Head of caudate nucleus (tissue), 42 donors: Measurements from ENCODE around the gene MAD2L2.
A peak's percentile ranks its signal among the peaks of the same experiment; 100 is the strongest.

Experiments
- DNase-seq, 42 donors: peaks; one replicate each; pipeline versions ENCODE4 v3.0.0 to v3.0.0-alpha.2; 2020 to 2021; ENCODE audit warnings: mixed read lengths in 7 of 42
- intact Hi-C: fragments of 100-400 bp; cut with DNase I; formaldehyde crosslinking; loops from one replicate; pipeline ENCODE4 v1.15.0; 2022

Gene MAD2L2

DNA sequence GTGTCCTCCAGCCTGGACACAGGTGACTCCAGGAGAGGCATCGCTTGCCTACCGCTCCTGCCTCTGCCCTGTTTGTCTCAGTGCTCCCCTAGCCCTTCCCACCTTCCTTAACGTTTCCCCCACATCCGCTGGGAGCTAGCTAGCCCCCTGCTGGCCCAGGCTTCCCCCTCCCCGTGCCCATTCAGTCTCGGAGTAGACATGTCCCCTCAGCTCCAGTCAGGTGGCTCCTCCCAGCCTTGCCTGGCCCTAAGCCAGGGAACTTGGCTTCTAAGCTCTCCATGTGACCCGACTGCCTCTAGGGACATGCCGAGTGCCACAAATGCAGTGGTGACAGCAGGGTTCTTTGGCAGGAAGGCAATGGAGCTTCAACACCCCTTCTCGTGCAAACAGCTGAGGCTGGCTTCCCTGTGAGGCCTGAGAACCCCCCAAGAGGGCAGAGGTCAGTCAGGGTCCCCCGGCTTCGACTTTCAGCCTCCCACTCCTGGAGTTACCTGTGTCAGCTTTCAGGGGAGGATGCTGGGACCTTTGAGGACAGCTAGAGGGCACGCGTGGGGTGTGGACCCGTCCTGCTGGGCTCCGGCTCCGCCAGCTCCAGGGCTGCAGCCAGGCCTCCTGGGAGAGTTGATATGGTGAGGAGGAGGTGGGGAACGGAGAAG, 26.8 kb upstream of the MAD2L2 start:
- intact Hi-C loops = no loop called here
- DNase-seq = peak in 4 of 42 donors; percentile 18 to 47 (median 45)

DNA sequence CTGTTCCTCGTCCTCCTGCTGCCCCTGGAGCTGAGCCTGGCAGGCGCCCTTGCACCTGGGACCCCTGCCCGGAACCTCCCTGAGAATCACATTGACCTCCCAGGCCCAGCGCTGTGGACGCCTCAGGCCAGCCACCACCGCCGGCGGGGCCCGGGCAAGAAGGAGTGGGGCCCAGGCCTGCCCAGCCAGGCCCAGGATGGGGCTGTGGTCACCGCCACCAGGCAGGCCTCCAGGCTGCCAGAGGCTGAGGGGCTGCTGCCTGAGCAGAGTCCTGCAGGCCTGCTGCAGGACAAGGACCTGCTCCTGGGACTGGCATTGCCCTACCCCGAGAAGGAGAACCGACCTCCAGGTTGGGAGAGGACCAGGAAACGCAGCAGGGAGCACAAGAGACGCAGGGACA, 25.3 kb upstream of the MAD2L2 start:
- intact Hi-C loops = no loop called here
- DNase-seq = no peak

- no peak for DNase-seq
- intact Hi-C loops = no loop called here
Observed at GRCh38 chr1:11705596-11705995, 24.6 kb upstream of the MAD2L2 start.

DNA sequence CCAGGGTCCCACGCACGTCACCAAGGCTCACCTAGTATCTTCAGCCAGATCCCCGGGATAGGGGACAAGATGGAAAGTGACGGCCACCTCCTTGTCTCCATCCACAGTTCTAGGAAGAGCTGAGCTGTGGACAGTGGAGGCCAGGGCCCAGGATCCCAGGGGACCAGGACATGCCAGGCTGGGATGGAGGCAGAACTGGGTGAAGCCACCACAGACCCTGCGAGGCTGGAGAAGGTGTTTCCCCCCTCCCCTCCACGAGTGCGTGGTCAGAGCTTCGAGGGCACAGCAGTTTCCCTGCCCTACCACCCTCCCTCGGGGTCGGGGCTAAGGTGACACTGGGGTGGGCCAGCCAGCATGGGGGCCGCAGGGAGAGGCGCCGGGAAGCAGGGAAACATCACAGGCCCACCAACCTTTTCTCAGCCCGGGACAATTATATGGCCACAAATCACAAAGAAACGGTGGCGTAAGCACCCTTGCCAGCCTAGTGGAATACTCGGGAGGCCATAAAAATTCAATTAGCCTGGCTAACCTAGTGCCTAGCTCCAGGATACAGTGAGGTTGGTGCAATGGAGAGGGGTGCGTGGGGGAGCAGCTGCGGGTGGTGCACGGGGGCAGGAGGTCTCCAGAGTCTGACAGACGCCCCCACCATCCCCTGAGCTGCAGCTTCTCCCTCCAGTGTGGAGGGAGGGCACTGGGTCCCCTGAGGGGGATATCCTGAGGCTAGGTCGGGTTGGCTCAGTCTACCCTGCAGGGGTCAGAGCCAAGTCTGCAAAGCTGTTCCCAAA, 23.9 kb upstream of the MAD2L2 start:
- intact Hi-C loops = no loop called here
- no peak for DNase-seq

- intact Hi-C loops = no loop called here
- peak in 1 of 42 donors; percentile 14 for DNase-seq
Observed at GRCh38 chr1:11704194-11704529, 23.2 kb upstream of the MAD2L2 start.

DNA sequence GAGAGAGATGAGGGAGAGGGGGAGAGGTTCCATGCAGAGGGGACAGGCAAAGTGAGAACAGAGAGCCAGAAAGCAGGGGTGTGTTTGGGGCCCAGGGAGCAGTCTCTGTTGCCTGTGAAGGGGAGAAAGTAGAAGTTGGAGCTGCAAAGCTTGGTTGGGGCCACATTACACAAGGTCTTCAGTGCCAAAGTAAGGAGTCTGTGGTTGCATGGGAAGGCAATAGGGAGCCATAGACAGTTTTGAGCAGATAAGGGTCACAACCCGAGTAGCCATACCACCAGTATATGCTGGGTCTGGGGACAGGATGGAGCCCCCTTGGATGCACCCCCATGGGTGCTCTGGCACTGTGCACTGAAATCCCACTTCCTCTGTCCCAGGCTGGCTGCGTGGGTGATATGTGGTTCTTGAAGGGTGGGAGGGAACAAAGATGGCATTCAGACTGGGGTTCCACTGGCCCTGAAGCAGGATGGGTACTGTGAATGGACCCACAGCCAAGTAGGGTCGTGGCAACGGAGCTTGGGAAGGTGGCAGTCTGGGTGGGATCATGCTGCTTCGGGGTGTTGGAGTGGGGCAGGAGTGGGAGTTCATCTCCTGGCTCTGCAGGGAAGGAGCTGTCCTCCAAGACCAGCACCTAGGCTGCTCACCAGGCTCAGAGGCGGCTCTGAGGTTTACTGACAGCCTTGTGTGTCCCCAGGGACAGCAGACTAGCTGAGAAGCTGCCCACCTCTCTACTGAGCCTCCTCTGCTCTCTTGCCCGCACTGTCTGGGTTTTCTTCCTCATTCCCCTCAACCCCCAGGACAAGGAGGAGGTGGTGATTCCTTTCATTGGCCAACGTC, 22.6 kb upstream of the MAD2L2 start:
- no peak for DNase-seq
- intact Hi-C loops = no loop called here

DNA sequence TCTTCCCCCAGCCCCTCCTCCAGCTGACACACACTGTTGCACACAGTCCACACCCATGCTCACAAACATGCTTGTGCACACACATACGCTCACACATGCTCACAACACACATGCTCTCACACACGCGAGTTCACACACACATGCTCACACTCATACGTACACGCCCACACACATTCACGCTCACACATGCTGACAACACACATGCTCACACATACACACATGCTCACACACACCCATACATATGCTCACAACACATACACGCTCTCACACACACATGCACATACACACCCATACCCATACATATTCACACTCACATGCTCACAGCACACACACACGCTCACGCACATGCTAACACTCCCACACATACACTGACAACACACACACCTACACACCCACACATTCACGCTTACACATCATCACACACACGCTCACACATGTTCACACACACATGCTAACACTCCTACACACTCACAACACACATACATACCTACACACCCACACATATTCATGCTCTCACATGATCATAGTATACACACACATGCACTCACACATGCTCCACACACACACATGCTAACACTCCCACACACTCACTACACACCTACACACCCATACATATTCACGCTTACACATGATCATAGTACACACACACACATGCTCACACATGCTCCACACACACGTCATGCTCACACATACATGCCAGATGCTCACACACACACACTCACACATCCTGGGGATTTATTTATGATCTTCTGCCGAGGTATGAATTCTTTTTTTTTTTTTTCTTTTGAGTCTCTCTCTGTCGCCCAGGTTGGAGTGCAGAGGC, 21.2 kb upstream of the MAD2L2 start:
- DNase-seq = no peak
- intact Hi-C loops = no loop called here

DNA sequence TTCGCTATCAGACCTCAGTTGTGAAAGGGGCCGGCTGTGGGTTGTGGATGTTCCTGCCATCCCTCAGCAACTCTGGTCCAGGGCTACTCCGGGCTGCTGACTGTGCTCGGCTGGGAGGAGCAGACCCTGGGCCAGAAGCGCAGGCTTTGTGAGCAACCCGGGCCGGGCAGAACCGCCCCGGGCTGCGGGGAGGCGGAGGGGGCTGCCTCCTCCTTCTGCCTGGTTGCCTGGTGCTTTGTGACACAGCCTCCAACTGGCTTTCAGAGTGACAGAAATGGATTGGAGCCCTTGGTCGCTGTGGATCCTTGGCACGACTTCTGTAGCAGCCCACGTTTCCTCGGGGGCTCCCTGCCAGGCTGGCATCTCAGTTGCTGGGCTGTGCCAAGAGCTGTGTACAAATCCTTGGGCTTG, 20.6 kb upstream of the MAD2L2 start:
- intact Hi-C loops = no loop called here
- peak; percentile 49 to 91 (median 76) for DNase-seq

- intact Hi-C loops = no loop called here
- peak in 1 of 42 donors; percentile 11 for DNase-seq
Observed at GRCh38 chr1:11700601-11701467, 19.9 kb upstream of the MAD2L2 start.

DNA sequence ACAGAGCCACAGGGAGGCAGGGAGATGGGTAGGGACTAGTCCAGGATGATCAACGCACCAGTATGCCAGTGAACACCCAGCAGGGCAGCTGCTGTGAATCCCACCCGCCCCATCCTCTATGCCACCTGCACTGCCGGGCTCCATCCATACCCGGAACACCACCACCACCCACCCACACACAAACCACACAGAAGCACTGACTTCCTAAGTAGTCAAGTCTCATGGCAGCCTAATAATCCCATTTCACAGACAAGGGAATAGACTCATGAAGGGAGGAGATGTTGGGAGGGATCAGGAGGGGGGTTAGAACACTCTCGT, 16.9 kb upstream of the MAD2L2 start:
- no peak for DNase-seq
- intact Hi-C loops = no loop called here

DNA sequence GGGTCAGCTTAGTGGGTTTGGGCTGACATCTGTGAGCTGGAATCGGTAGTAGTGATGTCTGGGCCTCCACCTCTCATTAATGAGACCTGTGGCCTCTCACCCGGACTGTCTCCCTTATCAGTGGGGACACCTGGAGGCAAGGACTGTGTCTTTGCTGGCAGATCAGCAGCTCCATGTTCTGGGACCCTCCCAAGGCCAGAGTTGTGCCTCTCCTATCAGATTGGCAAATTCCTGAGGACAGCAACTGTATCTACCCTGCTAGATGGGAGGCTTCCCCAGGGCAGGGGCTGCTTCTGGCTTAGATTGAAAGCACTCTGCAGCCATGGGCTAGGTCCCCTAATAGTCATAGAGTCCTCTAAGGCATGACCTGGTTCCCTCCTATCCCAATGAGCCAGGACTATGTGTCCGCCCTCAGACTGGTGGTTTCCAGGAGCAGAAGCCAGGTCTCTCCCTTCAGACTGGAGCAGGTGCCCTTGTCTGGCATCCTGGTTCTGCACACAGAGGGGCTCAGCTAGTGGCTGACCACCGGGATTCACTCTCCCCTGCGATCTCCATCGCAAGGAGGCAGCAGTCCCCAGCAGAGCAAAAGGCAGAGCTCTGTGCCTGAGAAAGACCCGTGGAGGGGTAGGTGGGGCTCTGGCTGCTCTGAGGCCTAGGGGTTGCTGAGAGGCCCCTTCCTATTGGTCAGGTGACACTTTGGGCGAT, 16.4 kb upstream of the MAD2L2 start:
- no peak for DNase-seq
- intact Hi-C loops = no loop called here

DNA sequence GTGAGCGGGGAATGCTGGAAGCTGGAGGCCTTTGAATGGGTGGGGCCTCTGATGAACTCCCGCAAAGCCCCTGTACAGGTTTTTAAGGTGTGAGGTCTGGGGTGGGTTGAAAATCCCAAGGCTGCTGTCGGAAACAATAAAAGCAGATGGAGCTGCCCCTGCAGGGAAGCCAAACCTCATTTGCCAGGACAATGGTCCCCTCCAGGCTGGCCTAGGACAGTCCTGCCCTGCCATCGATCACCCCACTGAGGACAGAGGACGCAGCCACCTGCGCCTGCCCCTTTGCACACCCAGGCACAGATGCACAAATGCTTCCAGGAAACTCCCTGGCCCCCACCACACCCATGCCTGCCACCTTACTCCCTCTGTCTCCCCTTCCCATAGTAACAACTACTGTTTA, 14.9 kb upstream of the MAD2L2 start:
- intact Hi-C loops = no loop called here
- DNase-seq = no peak

DNA sequence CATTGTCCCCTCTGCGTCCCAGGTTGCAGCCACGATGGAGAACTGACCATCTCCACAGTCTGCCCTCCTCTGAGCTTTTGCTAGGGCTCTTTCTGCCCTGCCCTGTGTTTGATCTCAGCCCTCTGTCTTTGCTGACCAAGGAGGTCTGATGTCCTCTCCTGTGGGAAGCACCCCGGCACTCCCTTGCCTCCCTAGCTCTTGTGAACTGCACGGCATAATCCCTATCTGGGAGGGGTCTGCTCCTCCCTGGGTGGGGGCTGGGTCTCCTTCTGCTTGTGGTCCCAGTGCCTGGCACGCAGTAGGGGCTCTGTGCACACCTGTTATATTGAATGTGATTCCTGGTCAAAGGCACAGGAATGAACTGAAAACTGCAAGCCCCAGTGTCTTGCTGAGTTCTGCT, 13.0 kb upstream of the MAD2L2 start:
- no peak for DNase-seq
- intact Hi-C loops = no loop called here

DNA sequence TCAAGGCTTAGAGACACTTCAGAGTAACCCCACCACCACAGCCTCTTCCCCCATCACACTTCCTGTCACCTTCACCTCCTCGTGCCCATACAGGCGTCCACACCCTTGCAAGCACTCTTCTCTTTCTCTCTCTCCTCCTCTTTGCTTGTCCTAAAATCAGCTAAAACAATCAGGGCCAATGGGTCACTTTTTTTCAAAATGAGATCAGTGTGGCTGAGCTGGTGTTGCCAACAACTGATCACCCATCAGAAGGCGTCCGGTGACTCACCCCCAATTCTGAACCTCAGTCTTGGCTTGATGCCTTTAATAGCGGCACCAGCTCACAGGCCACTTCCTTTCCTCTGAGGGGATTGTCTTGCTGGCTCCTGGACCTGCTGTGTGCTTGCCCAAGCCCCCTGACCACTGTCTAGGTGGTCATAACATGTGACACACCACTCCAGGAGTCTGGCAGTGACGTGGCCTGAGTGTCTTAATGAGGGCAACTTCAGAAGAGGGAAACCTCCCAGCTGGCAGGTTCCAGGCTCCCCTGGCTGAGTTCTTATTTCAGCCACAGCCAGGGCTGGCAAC, 12.2 kb upstream of the MAD2L2 start:
- peak in 5 of 42 donors; percentile 35 to 67 (median 52) for DNase-seq
- intact Hi-C loops = no loop called here

- DNase-seq = no peak
- intact Hi-C loops = no loop called here
Observed at GRCh38 chr1:11691928-11692711, 11.2 kb upstream of the MAD2L2 start.

- intact Hi-C loops = no loop called here
- peak in 7 of 42 donors; percentile 22 to 61 (median 39) for DNase-seq
Observed at GRCh38 chr1:11691302-11691914, 10.5 kb upstream of the MAD2L2 start, which contains the start of gene DRAXIN. DRAXIN (plus strand) TSS chr1:11691710; CDS start chr1:11706259, 14,549 bp downstream.
